SK-N-SH (cell line): ENCODE measurements around the gene PTCD2.

Experiments used
- CTCF ChIP-seq: fragments of 200-600 bp; sonication (generic); IDR thresholded peaks from 2 replicates; pipeline ENCODE4 v1.6.1; 2017; ENCODE audit warnings: antibody characterized with exemption, mild to moderate bottlenecking, moderate library complexity
- EP300 ChIP-seq, 2 experiments: IDR thresholded peaks; 2 replicates each; pipeline versions ENCODE4 v1.4.0 to v1.6.1; 2012; ENCODE audit warnings: borderline replicate concordance in 1 of 2, low read depth in 1 of 2, low read length in 1 of 2
- FOXJ3 ChIP-seq: sonication (generic); formaldehyde crosslinking; IDR thresholded peaks from 2 replicates; pipeline ENCODE4 v1.5.1; 2020; ENCODE audit warnings: mild to moderate bottlenecking, missing genetic modification reagents
- FOXM1 ChIP-seq: IDR thresholded peaks from 2 replicates; pipeline ENCODE4 v1.4.0; 2012; ENCODE audit warnings: low read depth, mild to moderate bottlenecking
- MAX ChIP-seq: IDR thresholded peaks from 2 replicates; pipeline ENCODE4 v1.4.0; 2012; ENCODE audit warnings: low read depth
- NFIC ChIP-seq: IDR thresholded peaks from 2 replicates; pipeline ENCODE4 v1.4.0; 2012; ENCODE audit warnings: borderline replicate concordance
- SMC3 ChIP-seq: IDR thresholded peaks from 2 replicates; pipeline ENCODE4 v1.6.1; 2012; ENCODE audit warnings: low read depth, low read length, improper control_type of control experiment
- YY1 ChIP-seq: IDR thresholded peaks from 2 replicates; pipeline ENCODE4 v1.4.0; 2012; ENCODE audit warnings: low read depth, mild to moderate bottlenecking
- TF ChIP-seq, protein P1 (sequence below): fragments of 150-350 bp; IDR thresholded peaks from 2 replicates; pipeline ENCODE4 v1.6.1; 2017; ENCODE audit warnings: antibody characterized with exemption, low read length, low read depth, borderline replicate concordance
- TF ChIP-seq, protein P2 (sequence below): IDR thresholded peaks from 2 replicates; pipeline ENCODE4 v1.6.1; 2012; ENCODE audit warnings: mild to moderate bottlenecking, low read depth, low read length, moderate library complexity

DNA sequence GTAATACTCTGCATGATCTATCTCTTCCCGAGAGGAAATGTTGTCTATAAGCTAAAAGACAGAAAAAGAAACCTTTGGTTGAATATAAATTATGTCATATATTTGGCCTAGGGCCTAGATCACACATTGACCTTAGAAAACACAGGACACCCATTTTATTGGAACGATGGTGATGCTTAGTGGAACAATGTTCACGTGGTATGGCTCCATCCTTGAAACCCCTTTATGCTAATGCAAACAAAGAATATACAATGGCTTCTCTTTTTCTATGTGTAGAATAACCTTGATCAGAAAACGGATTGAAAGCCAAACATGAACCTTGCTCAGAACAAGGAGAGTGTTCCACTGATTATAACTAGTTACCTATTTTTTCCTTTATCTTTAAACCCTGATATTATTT, 24.6 kb upstream of the PTCD2 start:
- TF ChIP-seq NFIC (no peak), CTCF (no peak), FOXM1 (no peak), YY1 (no peak), MAX (no peak), FOXJ3 (CRISPR knock-in tag) (no peak), SMC3 (no peak), EP300 (IDR thresholded peaks at IDR 0.05; ENCODE audit: borderline replicate concordance in 1 of 2, low read depth in 1 of 2, low read length in 1 of 2) (no peak)
- TF ChIP-seq, protein P1, sequence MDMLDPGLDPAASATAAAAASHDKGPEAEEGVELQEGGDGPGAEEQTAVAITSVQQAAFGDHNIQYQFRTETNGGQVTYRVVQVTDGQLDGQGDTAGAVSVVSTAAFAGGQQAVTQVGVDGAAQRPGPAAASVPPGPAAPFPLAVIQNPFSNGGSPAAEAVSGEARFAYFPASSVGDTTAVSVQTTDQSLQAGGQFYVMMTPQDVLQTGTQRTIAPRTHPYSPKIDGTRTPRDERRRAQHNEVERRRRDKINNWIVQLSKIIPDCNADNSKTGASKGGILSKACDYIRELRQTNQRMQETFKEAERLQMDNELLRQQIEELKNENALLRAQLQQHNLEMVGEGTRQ, result no peak
- TF ChIP-seq, protein P2, sequence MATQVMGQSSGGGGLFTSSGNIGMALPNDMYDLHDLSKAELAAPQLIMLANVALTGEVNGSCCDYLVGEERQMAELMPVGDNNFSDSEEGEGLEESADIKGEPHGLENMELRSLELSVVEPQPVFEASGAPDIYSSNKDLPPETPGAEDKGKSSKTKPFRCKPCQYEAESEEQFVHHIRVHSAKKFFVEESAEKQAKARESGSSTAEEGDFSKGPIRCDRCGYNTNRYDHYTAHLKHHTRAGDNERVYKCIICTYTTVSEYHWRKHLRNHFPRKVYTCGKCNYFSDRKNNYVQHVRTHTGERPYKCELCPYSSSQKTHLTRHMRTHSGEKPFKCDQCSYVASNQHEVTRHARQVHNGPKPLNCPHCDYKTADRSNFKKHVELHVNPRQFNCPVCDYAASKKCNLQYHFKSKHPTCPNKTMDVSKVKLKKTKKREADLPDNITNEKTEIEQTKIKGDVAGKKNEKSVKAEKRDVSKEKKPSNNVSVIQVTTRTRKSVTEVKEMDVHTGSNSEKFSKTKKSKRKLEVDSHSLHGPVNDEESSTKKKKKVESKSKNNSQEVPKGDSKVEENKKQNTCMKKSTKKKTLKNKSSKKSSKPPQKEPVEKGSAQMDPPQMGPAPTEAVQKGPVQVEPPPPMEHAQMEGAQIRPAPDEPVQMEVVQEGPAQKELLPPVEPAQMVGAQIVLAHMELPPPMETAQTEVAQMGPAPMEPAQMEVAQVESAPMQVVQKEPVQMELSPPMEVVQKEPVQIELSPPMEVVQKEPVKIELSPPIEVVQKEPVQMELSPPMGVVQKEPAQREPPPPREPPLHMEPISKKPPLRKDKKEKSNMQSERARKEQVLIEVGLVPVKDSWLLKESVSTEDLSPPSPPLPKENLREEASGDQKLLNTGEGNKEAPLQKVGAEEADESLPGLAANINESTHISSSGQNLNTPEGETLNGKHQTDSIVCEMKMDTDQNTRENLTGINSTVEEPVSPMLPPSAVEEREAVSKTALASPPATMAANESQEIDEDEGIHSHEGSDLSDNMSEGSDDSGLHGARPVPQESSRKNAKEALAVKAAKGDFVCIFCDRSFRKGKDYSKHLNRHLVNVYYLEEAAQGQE, result no peak
